Esophagus muscularis mucosa (tissue), 4 donors: ENCODE results near the gene DPP4. TPM values are rescaled to one million over a fixed set of nuclear protein-coding genes. Genes with fewer than 3 reads are reported as not detected.
A peak's percentile ranks its signal among the peaks of the same experiment; 100 is the strongest.

Source experiments
- DNase-seq: peaks from one replicate; pipeline ENCODE4 v3.0.0-alpha.2; 2017; ENCODE audit errors: extremely low spot score
- H3K27ac ChIP-seq, 4 donors: fragments of 200-600 bp; sonication (generic); replicated peaks in 1 of 4; 1 replicate in 3 of 4; 2 replicates in 1 of 4; pipeline ENCODE4 v1.5.1; 2016 to 2019; ENCODE audit warnings: mild to moderate bottlenecking in 1 of 4
- H3K27me3 ChIP-seq, 4 donors: fragments of 200-600 bp; sonication (generic); one replicate each; pipeline versions ENCODE4 v1.5.1 to v1.6.0; 2016 to 2019
- H3K36me3 ChIP-seq, 4 donors: fragments of 200-600 bp; sonication (generic); one replicate each; pipeline ENCODE4 v1.5.1; 2016 to 2019
- H3K4me1 ChIP-seq, 4 donors: fragments of 200-600 bp; sonication (generic); one replicate each; pipeline ENCODE4 v1.5.1; 2016 to 2019
- H3K4me3 ChIP-seq, 4 donors: fragments of 200-600 bp; sonication (generic); 1 replicate in 2 of 4; 2 replicates in 2 of 4; pipeline ENCODE4 v1.5.1; 2016 to 2019; ENCODE audit warnings: mild to moderate bottlenecking in 4 of 4, moderate library complexity in 1 of 4
- H3K9me3 ChIP-seq, 4 donors: fragments of 200-600 bp; sonication (generic); 1 replicate in 3 of 4; 2 replicates in 1 of 4; pipeline ENCODE4 v1.5.1; 2016 to 2019
- EP300 ChIP-seq: sonication (generic); formaldehyde crosslinking; IDR thresholded peaks from one replicate; pipeline ENCODE4 v1.6.1; 2017; ENCODE audit warnings: antibody characterized with exemption
- POLR2A ChIP-seq: fragments of 450-650 bp; IDR thresholded peaks from one replicate; pipeline ENCODE4 v1.6.1; 2017; ENCODE audit warnings: antibody characterized with exemption, moderate library complexity, mild to moderate bottlenecking, low read depth
- POLR2AphosphoS5 ChIP-seq, 2 donors: sonication (generic); formaldehyde crosslinking; IDR thresholded peaks; one replicate each; pipeline ENCODE4 v1.6.1; 2017; ENCODE audit warnings: antibody characterized with exemption in 2 of 2
- WGBS: methylation state at CpG from one replicate; pipeline ENCODE4 v1.1.5; 2018; 5-methylcytosine and 5-hydroxymethylcytosine counted together
- intact Hi-C: fragments of 100-400 bp; cut with DNase I; formaldehyde crosslinking; loops from one replicate; pipeline ENCODE4 v1.15.1; 2023
- total RNA-seq, 4 donors: library from RNA; depleted of rRNA; stranded (reverse); fragments of >200 nt; gene quantifications; one replicate each; pipeline versions ENCODE4 v1.1.0 to v1.2.1, GENCODE V29; 2016
- TF ChIP-seq, protein P1 (sequence below), 3 experiments: fragments of 200-600 bp in 2 of 3; fragments of 450-650 bp in 1 of 3; sonication (generic) in 2 of 3; IDR thresholded peaks; one replicate each; pipeline ENCODE4 v1.5.1; 2017 to 2019; ENCODE audit warnings: antibody characterized with exemption in 3 of 3, mild to moderate bottlenecking in 2 of 3, moderate library complexity in 1 of 3

Gene DPP4
- total RNA-seq, 4 donors from 2014 or later: 2.2 to 4.1 (median 2.8) TPM

DNA sequence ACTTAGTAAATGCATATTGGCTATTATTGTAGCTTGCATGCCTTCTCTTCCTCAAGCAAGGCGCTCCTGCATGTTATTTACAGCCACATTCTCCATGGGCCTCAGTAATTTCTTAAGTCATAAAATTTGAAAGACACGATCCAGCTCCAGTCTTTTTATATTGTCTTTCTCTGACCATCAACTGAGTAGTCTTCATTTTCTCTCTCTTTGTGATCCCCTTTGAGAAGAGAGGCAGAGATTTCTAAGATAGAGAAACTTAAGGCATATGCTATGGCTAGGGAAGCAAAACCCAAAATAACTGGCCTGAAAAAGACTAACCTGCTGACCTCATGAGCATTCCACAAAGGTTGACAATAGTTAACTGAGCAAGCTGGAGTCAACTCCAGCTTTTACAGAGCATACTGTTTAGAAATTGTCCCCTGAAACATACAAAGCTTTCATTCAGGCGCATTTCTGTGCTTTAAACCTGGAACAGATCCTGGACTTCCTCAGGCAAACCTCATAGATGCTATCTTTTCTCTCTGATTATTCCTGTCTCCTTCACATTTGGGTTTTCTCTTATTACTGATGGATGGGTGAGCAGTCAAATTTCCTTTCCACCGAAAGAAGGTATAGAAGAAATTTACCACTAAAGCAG is 4.6 kb downstream of the DPP4 start:
- H3K27me3 ChIP-seq: peaks cover 0 to 14% (median 0%) of the 10 kb centered on the region in 4 donors
- TF ChIP-seq EP300 (no peak), POLR2AphosphoS5 (IDR thresholded peaks at IDR 0.05) (no peak), POLR2A (no peak)
- TF ChIP-seq, protein P1, sequence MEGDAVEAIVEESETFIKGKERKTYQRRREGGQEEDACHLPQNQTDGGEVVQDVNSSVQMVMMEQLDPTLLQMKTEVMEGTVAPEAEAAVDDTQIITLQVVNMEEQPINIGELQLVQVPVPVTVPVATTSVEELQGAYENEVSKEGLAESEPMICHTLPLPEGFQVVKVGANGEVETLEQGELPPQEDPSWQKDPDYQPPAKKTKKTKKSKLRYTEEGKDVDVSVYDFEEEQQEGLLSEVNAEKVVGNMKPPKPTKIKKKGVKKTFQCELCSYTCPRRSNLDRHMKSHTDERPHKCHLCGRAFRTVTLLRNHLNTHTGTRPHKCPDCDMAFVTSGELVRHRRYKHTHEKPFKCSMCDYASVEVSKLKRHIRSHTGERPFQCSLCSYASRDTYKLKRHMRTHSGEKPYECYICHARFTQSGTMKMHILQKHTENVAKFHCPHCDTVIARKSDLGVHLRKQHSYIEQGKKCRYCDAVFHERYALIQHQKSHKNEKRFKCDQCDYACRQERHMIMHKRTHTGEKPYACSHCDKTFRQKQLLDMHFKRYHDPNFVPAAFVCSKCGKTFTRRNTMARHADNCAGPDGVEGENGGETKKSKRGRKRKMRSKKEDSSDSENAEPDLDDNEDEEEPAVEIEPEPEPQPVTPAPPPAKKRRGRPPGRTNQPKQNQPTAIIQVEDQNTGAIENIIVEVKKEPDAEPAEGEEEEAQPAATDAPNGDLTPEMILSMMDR (IDR thresholded peaks at IDR 0.05): no peak
- peaks cover 11 to 23% (median 14%) of the 10 kb centered on the region in 4 donors for H3K4me1 ChIP-seq
- no peak overlapping the region for H3K4me3 ChIP-seq
- no peaks in the 10 kb centered on the region for H3K36me3 ChIP-seq
- WGBS: 91% methylated on average over 4 of the region's 4 CpGs
- no peaks in the 10 kb centered on the region for H3K9me3 ChIP-seq
- intact Hi-C loops: no loop called here
- no peak for DNase-seq
- no peak overlapping the region for H3K27ac ChIP-seq

DNA sequence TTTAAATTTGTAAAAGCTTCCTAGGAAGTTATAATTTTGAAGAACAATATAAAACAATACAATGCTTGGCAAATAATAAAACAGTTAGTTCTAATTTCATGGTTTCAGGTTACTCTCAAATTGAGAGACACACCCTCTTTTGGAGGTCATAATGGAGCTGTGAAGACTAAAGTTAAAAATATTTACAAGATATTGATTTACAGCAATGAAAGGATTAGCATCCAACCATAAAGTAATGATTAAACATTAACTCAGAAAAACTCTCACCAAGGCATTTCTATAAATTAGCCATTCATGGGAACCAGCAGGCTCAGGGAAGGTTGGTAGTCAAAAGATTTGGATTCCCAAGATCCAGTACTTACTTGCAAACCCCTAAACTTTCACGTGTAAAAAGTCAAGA is 6.4 kb downstream of the DPP4 start:
- no peak overlapping the region for H3K4me3 ChIP-seq
- H3K9me3 ChIP-seq: no peaks in the 10 kb centered on the region
- H3K4me1 ChIP-seq: peaks cover 0 to 13% (median 3%) of the 10 kb centered on the region in 4 donors
- DNase-seq: no peak
- H3K36me3 ChIP-seq: no peaks in the 10 kb centered on the region
- 65% methylated on average over 1 of the region's 1 CpG for WGBS
- H3K27me3 ChIP-seq: no peaks in the 10 kb centered on the region
- H3K27ac ChIP-seq: no peak overlapping the region
- TF ChIP-seq, protein P1 (IDR thresholded peaks at IDR 0.05): no peak
- TF ChIP-seq POLR2AphosphoS5 (IDR thresholded peaks at IDR 0.05) (no peak), EP300 (no peak), POLR2A (no peak)
- intact Hi-C loops: no loop called here

DNA sequence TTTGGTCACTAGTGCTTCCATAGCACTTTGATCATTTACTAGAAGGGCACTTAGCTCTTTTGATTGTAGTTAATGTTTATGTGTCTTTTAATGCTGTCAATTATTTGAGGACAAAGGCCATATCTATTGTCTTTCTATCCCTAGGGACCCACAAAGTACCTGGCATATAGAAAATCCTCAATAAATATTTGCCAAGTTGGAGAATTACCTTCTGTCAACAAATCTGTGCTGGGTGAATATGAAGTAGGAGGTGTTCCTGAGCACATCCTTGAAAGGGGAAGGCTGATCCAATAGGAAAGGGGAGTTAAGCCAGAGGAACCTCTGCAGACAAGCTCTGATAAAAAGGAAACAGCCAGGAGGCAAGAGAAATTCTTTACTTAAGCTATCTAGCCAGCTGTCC is 8.2 kb downstream of the DPP4 start:
- H3K4me3 ChIP-seq: no peak overlapping the region
- no peak for TF ChIP-seq POLR2AphosphoS5 (IDR thresholded peaks at IDR 0.05)
- TF ChIP-seq, protein P1 (IDR thresholded peaks at IDR 0.05): no peak
- TF ChIP-seq POLR2A: no peak
- no peak for TF ChIP-seq EP300
- H3K4me1 ChIP-seq: peaks cover 0 to 6% (median 0%) of the 10 kb centered on the region in 4 donors
- DNase-seq: no peak
- intact Hi-C loops: no loop called here
- H3K9me3 ChIP-seq: no peaks in the 10 kb centered on the region
- no peak overlapping the region for H3K27ac ChIP-seq
- H3K36me3 ChIP-seq: no peaks in the 10 kb centered on the region
- no peaks in the 10 kb centered on the region for H3K27me3 ChIP-seq

DNA sequence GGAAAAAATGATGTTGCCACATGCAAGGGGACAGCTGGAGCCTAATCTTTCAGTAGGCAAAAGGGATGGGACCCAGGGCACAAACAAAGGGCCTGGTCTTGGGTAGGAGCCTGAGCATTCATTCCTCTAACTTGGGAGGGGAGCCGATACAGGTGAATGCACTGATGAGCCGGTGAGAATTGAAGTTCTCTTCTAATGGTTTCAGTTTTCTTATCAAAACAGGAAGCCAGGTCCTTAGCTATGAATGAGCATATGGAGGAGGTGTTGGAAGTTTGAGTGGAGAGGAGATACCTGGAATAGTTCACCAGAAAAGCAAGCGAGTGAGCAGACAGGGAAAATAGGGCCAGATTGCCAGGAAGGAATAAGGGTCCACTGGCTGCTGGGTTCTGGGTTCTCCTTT is 10.1 kb downstream of the DPP4 start:
- intact Hi-C loops: no loop called here
- 87% methylated on average over 3 of the region's 3 CpGs for WGBS

More for the DNA sequence above, 10.1 kb downstream of the DPP4 start:
- TF ChIP-seq POLR2AphosphoS5 (IDR thresholded peaks at IDR 0.05) (no peak), EP300 (no peak), POLR2A (no peak)
- TF ChIP-seq, protein P1 (IDR thresholded peaks at IDR 0.05): no peak
- no peaks in the 10 kb centered on the region for H3K4me1 ChIP-seq
- H3K9me3 ChIP-seq: no peaks in the 10 kb centered on the region
- H3K4me3 ChIP-seq: no peak overlapping the region
- H3K27ac ChIP-seq: no peak overlapping the region
- H3K36me3 ChIP-seq: no peaks in the 10 kb centered on the region
- no peaks in the 10 kb centered on the region for H3K27me3 ChIP-seq
- DNase-seq: peak; percentile 64
